ENCODE data around the gene ZC3H12A. TPM values are rescaled to one million over a fixed set of nuclear protein-coding genes. Genes with fewer than 3 reads are reported as not detected.

The ZC3H12A gene
- total RNA-seq, 3 donors from 2014 or later (not counting 1 experiment from before 2014, with no cell fraction given), result 219 to 366 (median 289) TPM

DNA sequence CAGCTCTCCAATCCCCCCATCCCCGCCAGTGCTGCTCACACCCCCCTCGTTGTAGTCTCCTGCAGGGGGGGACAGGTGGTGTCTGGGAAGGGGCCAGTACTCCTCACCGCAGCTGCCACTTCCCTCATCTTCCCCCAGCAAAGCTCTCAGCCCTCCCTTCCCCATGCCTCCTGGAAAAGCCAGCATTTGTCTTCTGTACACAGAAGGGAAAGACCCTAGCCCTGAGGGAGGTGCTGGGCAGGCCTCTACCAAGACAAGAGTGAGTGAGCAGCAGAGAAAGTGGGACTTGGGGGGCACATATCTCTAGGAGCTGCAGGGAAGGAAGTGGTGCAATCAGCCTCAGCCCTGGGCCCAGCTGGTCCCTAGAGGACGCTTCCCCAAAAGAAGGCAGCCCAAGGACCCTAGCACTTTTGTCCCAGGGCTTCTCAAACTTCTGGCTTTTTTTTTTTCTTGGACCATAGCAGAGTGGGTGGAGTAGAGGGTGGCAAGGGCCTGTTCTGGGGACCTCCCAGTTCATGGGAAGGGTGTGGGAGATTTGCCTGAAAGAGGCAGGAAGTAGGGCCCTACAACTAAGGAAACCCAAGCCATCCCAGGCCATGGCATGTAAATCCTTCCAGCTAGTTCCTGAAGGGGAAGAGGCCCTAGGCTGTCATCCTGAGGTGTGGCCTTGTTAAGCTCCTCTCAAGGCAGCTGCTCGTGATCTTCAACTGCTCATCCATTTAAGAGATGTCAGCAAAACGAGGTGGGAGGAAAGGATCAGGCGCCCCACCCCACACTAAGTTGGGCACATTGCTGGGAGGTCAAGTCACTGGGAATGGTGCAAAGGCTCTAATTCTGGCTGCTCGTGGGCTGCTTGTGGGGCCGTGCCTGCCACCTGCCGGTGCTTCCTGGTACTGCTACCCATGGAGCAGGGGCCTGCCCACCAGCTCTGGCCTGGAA is 12.6 kb downstream of the ZC3H12A start:
- H3K9me3 Mint-ChIP-seq, result no peaks in the 10 kb centered on the region
- DNase-seq (peak; percentile 82 to 89), ATAC-seq (peak; percentile 57 to 78 (median 75))
- Histone ChIP-seq H3K4me1 (ENCODE audit: control insufficient read depth, insufficient read depth, low read length) (peaks cover 14% of the 10 kb centered on the region), H3K27me3 (ENCODE audit: control insufficient read depth, insufficient read depth, low read length) (no peaks in the 10 kb centered on the region), H3K27ac (ENCODE audit: low read length) (peak overlapping the region; percentile 23), H3K36me3 (ENCODE audit: control insufficient read depth, insufficient read depth, low read length) (peaks cover 53% of the 10 kb centered on the region), H3K4me3 (ENCODE audit: low read length) (no peak overlapping the region), H3K9me3 (ENCODE audit: control insufficient read depth, insufficient read depth, low read length) (no peaks in the 10 kb centered on the region)
- no peaks in the 10 kb centered on the region for H3K36me3 Mint-ChIP-seq
- peaks cover 15 to 28% of the 10 kb centered on the region in 2 donors for H3K4me1 Mint-ChIP-seq
- intact Hi-C loops (cut with micrococcal nuclease), result loop anchor here (1.0 kb wide), 1 partner anchor 33 kb away; no protein-coding TSS in a partner anchor
- H3K4me3 Mint-ChIP-seq, result peak overlapping the region; percentile 43
- TF ChIP-seq, protein P1, sequence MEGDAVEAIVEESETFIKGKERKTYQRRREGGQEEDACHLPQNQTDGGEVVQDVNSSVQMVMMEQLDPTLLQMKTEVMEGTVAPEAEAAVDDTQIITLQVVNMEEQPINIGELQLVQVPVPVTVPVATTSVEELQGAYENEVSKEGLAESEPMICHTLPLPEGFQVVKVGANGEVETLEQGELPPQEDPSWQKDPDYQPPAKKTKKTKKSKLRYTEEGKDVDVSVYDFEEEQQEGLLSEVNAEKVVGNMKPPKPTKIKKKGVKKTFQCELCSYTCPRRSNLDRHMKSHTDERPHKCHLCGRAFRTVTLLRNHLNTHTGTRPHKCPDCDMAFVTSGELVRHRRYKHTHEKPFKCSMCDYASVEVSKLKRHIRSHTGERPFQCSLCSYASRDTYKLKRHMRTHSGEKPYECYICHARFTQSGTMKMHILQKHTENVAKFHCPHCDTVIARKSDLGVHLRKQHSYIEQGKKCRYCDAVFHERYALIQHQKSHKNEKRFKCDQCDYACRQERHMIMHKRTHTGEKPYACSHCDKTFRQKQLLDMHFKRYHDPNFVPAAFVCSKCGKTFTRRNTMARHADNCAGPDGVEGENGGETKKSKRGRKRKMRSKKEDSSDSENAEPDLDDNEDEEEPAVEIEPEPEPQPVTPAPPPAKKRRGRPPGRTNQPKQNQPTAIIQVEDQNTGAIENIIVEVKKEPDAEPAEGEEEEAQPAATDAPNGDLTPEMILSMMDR (IDR thresholded peaks at IDR 0.05), result peak; percentile 96
- WGBS (ENCODE audit: insufficient coverage), result 16% methylated on average over 9 of the region's 10 CpGs
- H3K27me3 Mint-ChIP-seq (ENCODE audit: low read depth in 2 of 2), result no peaks in the 10 kb centered on the region
- H3K27ac Mint-ChIP-seq, result peak overlapping the region; percentile 80 to 99

DNA sequence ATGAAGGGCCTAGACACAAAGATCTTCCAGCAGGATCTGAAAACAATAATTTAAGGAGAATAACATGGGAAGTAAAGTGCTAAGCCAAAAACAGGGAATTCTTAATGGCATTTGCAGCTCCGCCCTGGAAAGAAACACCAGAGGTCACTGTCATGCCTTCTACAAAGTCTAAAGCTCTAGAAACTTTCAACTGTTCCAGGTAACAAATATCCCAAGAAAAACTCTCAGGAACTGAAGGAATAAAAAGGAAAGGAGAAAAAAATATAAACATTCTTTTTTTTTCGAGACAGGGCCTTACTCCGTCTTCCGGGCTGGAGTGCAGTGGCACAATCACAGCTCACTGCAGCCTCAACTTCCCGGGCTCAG is 13.2 kb downstream of the ZC3H12A start:
- H3K27ac ChIP-seq (ENCODE audit: low read length), result no peak overlapping the region
- peaks cover 9 to 21% of the 10 kb centered on the region in 2 donors for H3K4me1 Mint-ChIP-seq
- DNase-seq, result no peak
- peak overlapping the region; percentile 43 for H3K4me3 Mint-ChIP-seq
- H3K27me3 Mint-ChIP-seq (ENCODE audit: low read depth in 2 of 2), result no peaks in the 10 kb centered on the region
- peaks cover 50% of the 10 kb centered on the region for H3K36me3 ChIP-seq (ENCODE audit: control insufficient read depth, insufficient read depth, low read length)
- H3K36me3 Mint-ChIP-seq, result peaks cover under 1% of the 10 kb centered on the region
- TF ChIP-seq, protein P1 (IDR thresholded peaks at IDR 0.05), result peak; percentile 44
- WGBS (ENCODE audit: insufficient coverage), result 96% methylated on average over 5 of the region's 5 CpGs
- peaks cover 11% of the 10 kb centered on the region for H3K4me1 ChIP-seq (ENCODE audit: control insufficient read depth, insufficient read depth, low read length)
- no peaks in the 10 kb centered on the region for H3K9me3 ChIP-seq (ENCODE audit: control insufficient read depth, insufficient read depth, low read length)
- no peak overlapping the region for H3K4me3 ChIP-seq (ENCODE audit: low read length)
- no peaks in the 10 kb centered on the region for H3K9me3 Mint-ChIP-seq
- no peak for ATAC-seq
- peak overlapping the region; percentile 80 to 99 for H3K27ac Mint-ChIP-seq
- intact Hi-C loops (cut with micrococcal nuclease), result loop anchor here (1.0 kb wide), 1 partner anchor 33 kb away; no protein-coding TSS in a partner anchor
- no peaks in the 10 kb centered on the region for H3K27me3 ChIP-seq (ENCODE audit: control insufficient read depth, insufficient read depth, low read length)

DNA sequence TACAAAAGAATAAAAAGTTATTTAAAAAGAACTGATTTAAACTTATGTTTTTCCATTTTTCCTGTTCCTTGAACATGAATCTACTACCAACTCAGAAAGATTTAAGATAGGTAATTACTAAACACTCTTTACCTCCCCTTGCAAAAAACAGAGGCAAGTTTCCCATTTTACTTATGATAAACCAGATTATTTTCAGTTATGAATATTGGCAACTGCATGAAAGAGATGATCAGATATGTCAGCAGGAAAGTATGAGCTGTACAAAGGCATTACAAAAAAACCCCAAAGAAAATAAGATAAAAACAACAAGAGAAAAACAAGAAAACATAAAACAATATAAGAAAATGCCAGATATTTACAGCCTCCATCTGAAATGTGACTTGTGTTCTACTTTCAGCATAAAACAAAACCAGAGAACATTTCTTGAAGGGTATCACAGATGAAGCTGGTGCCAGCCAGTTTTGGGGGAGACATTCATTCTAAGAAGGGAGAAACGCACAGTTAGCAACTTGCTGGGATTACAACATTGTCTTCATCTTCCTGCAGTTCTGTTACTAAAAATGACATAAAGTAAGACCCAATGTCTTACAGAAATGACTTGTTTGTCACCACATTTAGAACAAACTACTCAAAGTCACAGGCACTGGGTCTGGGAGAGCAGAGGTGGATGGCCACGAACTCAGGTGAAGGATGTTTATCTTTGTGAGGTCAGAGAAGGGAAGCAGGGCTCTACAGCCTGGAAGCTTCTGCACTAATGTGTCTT is 19.1 kb downstream of the ZC3H12A start:
- no peak overlapping the region for H3K27ac Mint-ChIP-seq
- no peak for ATAC-seq
- Histone ChIP-seq H3K27me3 (ENCODE audit: control insufficient read depth, insufficient read depth, low read length) (no peaks in the 10 kb centered on the region), H3K36me3 (ENCODE audit: control insufficient read depth, insufficient read depth, low read length) (peaks cover 47% of the 10 kb centered on the region), H3K4me1 (ENCODE audit: control insufficient read depth, insufficient read depth, low read length) (no peaks in the 10 kb centered on the region), H3K27ac (ENCODE audit: low read length) (no peak overlapping the region), H3K9me3 (ENCODE audit: control insufficient read depth, insufficient read depth, low read length) (no peaks in the 10 kb centered on the region), H3K4me3 (ENCODE audit: low read length) (no peak overlapping the region)
- TF ChIP-seq, protein P1 (IDR thresholded peaks at IDR 0.05), result no peak
- H3K4me1 Mint-ChIP-seq, result no peaks in the 10 kb centered on the region
- intact Hi-C loops (cut with micrococcal nuclease), result no loop called here
- no peak for DNase-seq
- WGBS (ENCODE audit: insufficient coverage), result 91% methylated on average over 1 of the region's 2 CpGs
- peaks cover 13% of the 10 kb centered on the region for H3K36me3 Mint-ChIP-seq
- H3K27me3 Mint-ChIP-seq (ENCODE audit: low read depth in 2 of 2), result no peaks in the 10 kb centered on the region
- no peaks in the 10 kb centered on the region for H3K9me3 Mint-ChIP-seq
- H3K4me3 Mint-ChIP-seq, result no peak overlapping the region

Data from natural killer cell (primary cell).